ENCODE measurements around the gene OR8A1.

DNA sequence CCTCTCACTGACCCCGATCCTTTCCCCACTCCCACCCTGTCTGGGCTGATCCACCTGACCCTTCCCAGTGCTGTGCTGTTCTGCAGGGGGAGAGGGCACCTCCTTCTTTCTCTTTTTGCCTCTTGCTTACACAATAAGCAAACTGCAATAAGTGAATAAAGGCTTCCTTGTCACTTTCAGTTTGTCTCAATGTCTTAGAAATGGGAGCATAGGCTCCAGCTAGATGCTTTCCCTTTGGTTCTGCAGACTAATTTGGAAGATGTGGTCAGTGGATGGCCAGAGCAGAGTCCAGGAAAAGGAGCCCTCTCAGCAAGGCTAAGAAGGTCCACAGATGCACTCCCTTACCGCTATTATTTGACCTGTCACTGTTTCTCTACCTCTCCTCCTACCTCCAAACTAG, 35.7 kb upstream of the OR8A1 start:
- no peak for TF ChIP-seq CTCF (IDR thresholded peaks at IDR 0.05; ENCODE audit: insufficient read depth, low read depth, low read length)
- TF ChIP-seq EZH2 (IDR thresholded peaks at IDR 0.05; ENCODE audit: insufficient read depth, low read length), result no peak

Measured in astrocyte (in vitro differentiated cells and primary cell).